A673 (cell line): Measurements from ENCODE around the gene ALKAL2. TPM values are rescaled to one million over a fixed set of nuclear protein-coding genes. Genes with fewer than 3 reads are reported as not detected.

Experiments
- BruUV-seq: library from RNA; stranded (reverse); fragments of 400-500 nt; replicated peaks from 2 replicates; lab custom pipeline; 2021; lab: Mats Ljungman, UMichigan
- CTCF ChIA-PET: fragments of 300-600 bp; sonication (Branson Sonifier 250); formaldehyde crosslinking; loops from one replicate; lab custom pipeline; 2022; ENCODE audit warnings: antibody characterized with exemption; lab: Charles Lee
- POLR2A ChIA-PET: fragments of 300-600 bp; sonication (Branson Sonifier 250); formaldehyde crosslinking; loops from one replicate; lab custom pipeline; 2022; ENCODE audit warnings: antibody characterized with exemption; ENCODE audit not compliant: low non-redundant PET; lab: Charles Lee
- DNase-seq: peaks from one replicate; pipeline ENCODE4 v3.0.0-alpha.2; 2015; ENCODE audit warnings: low spot score
- H3K27ac ChIP-seq: fragments of 200-600 bp; sonication (generic); 2 replicates; pipeline ENCODE4 v1.5.1; 2016; ENCODE audit warnings: mixed run types, low read depth, mild to moderate bottlenecking, mixed read lengths, antibody characterized with exemption, low read length; ENCODE audit not compliant: poor library complexity, severe bottlenecking
- H3K27me3 ChIP-seq: fragments of 200-600 bp; sonication (generic); replicated peaks from 2 replicates; pipeline ENCODE4 v1.6.1; 2017; ENCODE audit warnings: mixed run types, low read depth, mild to moderate bottlenecking, mixed read lengths, antibody characterized with exemption, low read length; ENCODE audit not compliant: insufficient read depth, poor library complexity
- H3K36me3 ChIP-seq: fragments of 200-600 bp; sonication (generic); 2 replicates; pipeline ENCODE4 v1.6.1; 2016; ENCODE audit warnings: mixed run types, mild to moderate bottlenecking, mixed read lengths, antibody characterized with exemption, low read length; ENCODE audit not compliant: insufficient read depth, poor library complexity, severe bottlenecking
- H3K4me1 ChIP-seq: fragments of 200-600 bp; sonication (generic); 2 replicates; pipeline ENCODE4 v1.6.1; 2017; ENCODE audit warnings: mixed run types, mild to moderate bottlenecking, mixed read lengths, antibody characterized with exemption, low read length; ENCODE audit not compliant: insufficient read depth, poor library complexity, severe bottlenecking
- H3K4me3 ChIP-seq: fragments of 200-600 bp; sonication (generic); 2 replicates; pipeline ENCODE4 v1.5.1; 2016; ENCODE audit warnings: low read depth, mixed run types, mild to moderate bottlenecking, mixed read lengths, low read length; ENCODE audit not compliant: poor library complexity, severe bottlenecking
- H3K9me3 ChIP-seq: fragments of 200-600 bp; sonication (generic); 2 replicates; pipeline ENCODE4 v1.6.1; 2016; ENCODE audit warnings: mixed run types, low read depth, mild to moderate bottlenecking, mixed read lengths, antibody characterized with exemption, low read length; ENCODE audit not compliant: poor library complexity, severe bottlenecking
- EZH2 ChIP-seq: fragments of 200-600 bp; sonication (generic); IDR thresholded peaks from 2 replicates; pipeline ENCODE4 v1.6.1; 2017; ENCODE audit warnings: borderline replicate concordance, low read depth, mild to moderate bottlenecking, mixed read lengths, antibody characterized with exemption, low read length; ENCODE audit not compliant: poor library complexity, severe bottlenecking
- intact Hi-C: fragments of 100-400 bp; cut with micrococcal nuclease; formaldehyde crosslinking; loops from one replicate; pipeline ENCODE4 v1.10.0; 2022; ENCODE audit not compliant: unreplicated experiment
- total RNA-seq: library from RNA; stranded (reverse); gene quantifications from 2 replicates; pipeline ENCODE4 v1.2.3, GENCODE V29; 2021
- TF ChIP-seq, protein P1 (sequence below): fragments of 300-800, 200-600 bp; sonication (generic); conservative IDR thresholded peaks from 2 replicates; pipeline ENCODE4 v1.5.1; 2017; ENCODE audit warnings: low read depth, mild to moderate bottlenecking, antibody characterized with exemption, low read length, moderate library complexity, mixed read lengths

The ALKAL2 gene
- total RNA-seq, 1 experiment from 2014 or later, result not detected

DNA sequence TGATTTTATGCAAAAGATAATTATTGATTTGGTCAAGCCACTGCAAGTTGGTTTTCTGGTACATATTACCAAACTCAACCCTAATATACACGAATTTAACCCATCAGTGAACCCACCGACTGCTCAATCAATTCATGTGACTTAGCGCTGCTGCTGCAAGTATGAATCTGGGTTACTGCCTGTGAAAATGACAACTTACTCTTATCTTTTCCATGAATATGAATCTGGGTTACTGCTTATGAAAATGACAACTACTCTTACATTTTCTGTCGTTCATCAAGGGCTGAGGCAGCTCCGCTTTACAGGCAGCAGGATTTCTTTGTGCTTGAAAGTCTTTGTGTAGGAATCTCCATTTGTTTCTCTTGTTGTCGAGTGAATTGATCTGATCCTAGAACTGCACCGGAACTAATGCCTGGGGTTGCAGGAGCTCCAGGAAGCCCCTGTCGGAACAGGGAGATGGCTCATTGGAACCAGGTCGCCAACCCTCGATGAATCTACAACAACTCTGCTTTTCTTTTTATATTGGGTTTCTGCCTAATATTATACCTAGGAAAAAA is 22.1 kb upstream of the ALKAL2 start:
- no peak for TF ChIP-seq EZH2
- TF ChIP-seq, protein P1, sequence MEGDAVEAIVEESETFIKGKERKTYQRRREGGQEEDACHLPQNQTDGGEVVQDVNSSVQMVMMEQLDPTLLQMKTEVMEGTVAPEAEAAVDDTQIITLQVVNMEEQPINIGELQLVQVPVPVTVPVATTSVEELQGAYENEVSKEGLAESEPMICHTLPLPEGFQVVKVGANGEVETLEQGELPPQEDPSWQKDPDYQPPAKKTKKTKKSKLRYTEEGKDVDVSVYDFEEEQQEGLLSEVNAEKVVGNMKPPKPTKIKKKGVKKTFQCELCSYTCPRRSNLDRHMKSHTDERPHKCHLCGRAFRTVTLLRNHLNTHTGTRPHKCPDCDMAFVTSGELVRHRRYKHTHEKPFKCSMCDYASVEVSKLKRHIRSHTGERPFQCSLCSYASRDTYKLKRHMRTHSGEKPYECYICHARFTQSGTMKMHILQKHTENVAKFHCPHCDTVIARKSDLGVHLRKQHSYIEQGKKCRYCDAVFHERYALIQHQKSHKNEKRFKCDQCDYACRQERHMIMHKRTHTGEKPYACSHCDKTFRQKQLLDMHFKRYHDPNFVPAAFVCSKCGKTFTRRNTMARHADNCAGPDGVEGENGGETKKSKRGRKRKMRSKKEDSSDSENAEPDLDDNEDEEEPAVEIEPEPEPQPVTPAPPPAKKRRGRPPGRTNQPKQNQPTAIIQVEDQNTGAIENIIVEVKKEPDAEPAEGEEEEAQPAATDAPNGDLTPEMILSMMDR, result no peak
- H3K4me3 ChIP-seq, result no peak overlapping the region
- BruUV-seq, result no TSS peak
- POLR2A ChIA-PET, result no interaction called here
- peaks cover 2% of the 10 kb centered on the region for H3K27me3 ChIP-seq
- no peaks in the 10 kb centered on the region for H3K9me3 ChIP-seq
- no peak for DNase-seq
- CTCF ChIA-PET, result no interaction called here
- no peaks in the 10 kb centered on the region for H3K36me3 ChIP-seq
- no peak overlapping the region for H3K27ac ChIP-seq
- intact Hi-C loops, result no loop called here
- no peaks in the 10 kb centered on the region for H3K4me1 ChIP-seq

- no peak overlapping the region for H3K4me3 ChIP-seq
- no peaks in the 10 kb centered on the region for H3K9me3 ChIP-seq
- ChIA-PET POLR2A (no interaction called here), CTCF (no interaction called here)
- TF ChIP-seq, protein P1, result no peak
- TF ChIP-seq EZH2, result no peak
- no peak for DNase-seq
- intact Hi-C loops, result no loop called here
- peaks cover 8% of the 10 kb centered on the region for H3K27me3 ChIP-seq
- H3K4me1 ChIP-seq, result no peaks in the 10 kb centered on the region
- no peaks in the 10 kb centered on the region for H3K36me3 ChIP-seq
- BruUV-seq, result no TSS peak
- H3K27ac ChIP-seq, result no peak overlapping the region
These were observed 21.5 kb upstream of the ALKAL2 start for GRCh38 chr2:309148-309953.

GRCh38 chr2:305366-305765 is 17.5 kb upstream of the ALKAL2 start:
- no peak for DNase-seq
- CTCF ChIA-PET, result no interaction called here
- no TSS peak for BruUV-seq
- Histone ChIP-seq H3K9me3 (no peaks in the 10 kb centered on the region), H3K27me3 (peaks cover 8% of the 10 kb centered on the region), H3K27ac (no peak overlapping the region), H3K4me1 (no peaks in the 10 kb centered on the region), H3K4me3 (no peak overlapping the region), H3K36me3 (no peaks in the 10 kb centered on the region)
- intact Hi-C loops, result no loop called here
- no peak for TF ChIP-seq EZH2
- TF ChIP-seq, protein P1, result no peak
- POLR2A ChIA-PET, result no interaction called here
